Loucy (cell line): Measurements from ENCODE around the gene EPB41L5.
"Not testable (repeated sequence)": the region's sequence is repeated elsewhere in the genome, so short reads cannot be mapped to it uniquely, and the experiment has no call there.

Experiments used
- CTCF ChIP-seq: fragments of 200-600 bp; sonication (generic); conservative IDR thresholded peaks from 2 replicates; pipeline ENCODE4 v1.5.1; 2014; ENCODE audit warnings: mild to moderate bottlenecking, antibody characterized with exemption, low read length
- EZH2phosphoT487 ChIP-seq: fragments of 200-600 bp; IDR thresholded peaks from 2 replicates; pipeline ENCODE4 v1.6.1; 2018; ENCODE audit warnings: antibody characterized with exemption, mild to moderate bottlenecking, moderate library complexity, borderline replicate concordance

- TF ChIP-seq EZH2phosphoT487, CTCF: not testable (repeated sequence)
Observed at GRCh38 chr2:120135013-120135412, 122.1 kb downstream of the EPB41L5 start.
